GM19025 (cell line): ENCODE data around the gene PROK1.
"Not testable (repeated sequence)": the region's sequence is repeated elsewhere in the genome, so short reads cannot be mapped to it uniquely, and the experiment has no call there.

Source experiments
- ATAC-seq: cut with Tn5 transposase; IDR thresholded peaks from one replicate; pipeline ENCODE4 v1.9.1; 2021; ENCODE audit warnings: mild to moderate bottlenecking, low read depth, moderate library complexity; ENCODE audit not compliant: unreplicated experiment

The PROK1 gene, protein sequence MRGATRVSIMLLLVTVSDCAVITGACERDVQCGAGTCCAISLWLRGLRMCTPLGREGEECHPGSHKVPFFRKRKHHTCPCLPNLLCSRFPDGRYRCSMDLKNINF

DNA sequence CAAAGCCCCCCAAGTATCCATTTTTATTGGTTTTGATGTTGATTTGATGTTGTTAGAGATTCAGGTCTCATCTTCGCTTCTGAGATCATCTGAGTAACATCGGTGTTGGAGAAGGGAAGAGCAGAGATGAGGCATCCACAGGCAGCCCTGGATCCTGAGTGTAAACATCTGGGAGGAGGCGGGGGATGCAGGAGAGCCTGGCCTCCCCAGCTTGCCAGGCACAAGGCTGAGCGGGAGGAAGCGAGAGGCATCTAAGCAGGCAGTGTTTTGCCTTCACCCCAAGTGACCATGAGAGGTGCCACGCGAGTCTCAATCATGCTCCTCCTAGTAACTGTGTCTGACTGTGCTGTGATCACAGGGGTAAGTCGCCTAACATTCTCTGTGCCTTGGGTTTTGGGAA is at the start of gene PROK1:
Gene PROK1 (plus strand): TSS at position 221 of the 400 bp plus-strand sequence. CDS start 68 bp downstream, at position 289.
- no peak for ATAC-seq

DNA sequence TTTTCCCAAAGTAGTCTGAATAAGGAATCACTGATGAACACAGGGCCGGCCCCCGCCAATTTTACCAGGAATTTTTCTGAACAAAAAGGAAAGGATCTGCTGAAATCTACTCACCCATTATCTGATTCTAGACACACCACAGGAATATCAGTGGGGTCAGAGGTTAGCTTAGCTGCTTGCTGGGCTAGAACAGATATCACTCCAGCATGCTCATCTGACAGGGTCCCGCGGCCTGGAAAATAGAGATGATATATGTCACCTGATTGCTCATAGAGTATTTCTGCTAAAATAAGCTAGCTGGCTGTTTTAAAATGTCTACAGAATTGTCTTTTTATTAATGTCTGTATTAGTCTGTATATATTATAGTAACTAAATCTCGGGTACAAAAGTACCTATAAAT is 47.1 kb upstream of the PROK1 start:
- no peak for ATAC-seq

DNA sequence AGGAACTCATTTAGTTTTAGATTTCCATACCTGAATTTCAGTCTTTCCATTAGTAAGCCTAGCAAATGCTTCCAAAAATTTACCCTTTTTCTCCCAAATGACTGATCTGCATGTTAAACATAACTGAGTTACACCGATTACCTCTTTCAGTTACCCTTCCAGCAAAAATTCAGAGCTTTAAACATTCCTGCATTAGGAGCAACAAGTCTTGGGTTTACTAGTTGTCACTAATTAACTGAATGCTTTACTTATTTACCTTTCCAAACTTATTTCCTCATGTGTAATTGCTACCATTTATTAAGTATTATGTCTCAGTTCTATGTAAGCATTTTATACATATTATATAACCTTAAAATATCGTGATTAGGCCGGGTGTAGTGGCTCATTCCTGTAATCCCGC is 46.5 kb upstream of the PROK1 start:
- ATAC-seq, result no peak

DNA sequence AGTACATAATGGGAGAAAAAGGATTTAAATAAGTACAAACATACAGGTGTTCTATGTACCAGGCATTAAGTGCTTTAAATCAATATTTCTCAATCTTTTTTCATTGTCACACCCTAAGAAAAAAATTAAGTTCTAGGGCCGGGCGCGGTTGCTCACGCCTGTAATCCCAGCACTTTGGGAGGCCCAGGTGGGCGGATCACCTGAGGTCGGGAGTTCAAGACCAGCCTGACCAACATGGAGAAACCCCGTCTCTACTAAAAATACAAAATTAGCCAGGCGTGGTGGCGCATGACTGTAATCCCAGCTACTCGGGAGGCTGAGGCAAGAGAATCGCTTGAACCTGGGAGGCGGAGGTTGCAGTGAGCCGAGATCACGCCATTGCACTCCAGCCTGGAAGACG is 44.5 kb upstream of the PROK1 start:
- not testable (repeated sequence) for ATAC-seq

DNA sequence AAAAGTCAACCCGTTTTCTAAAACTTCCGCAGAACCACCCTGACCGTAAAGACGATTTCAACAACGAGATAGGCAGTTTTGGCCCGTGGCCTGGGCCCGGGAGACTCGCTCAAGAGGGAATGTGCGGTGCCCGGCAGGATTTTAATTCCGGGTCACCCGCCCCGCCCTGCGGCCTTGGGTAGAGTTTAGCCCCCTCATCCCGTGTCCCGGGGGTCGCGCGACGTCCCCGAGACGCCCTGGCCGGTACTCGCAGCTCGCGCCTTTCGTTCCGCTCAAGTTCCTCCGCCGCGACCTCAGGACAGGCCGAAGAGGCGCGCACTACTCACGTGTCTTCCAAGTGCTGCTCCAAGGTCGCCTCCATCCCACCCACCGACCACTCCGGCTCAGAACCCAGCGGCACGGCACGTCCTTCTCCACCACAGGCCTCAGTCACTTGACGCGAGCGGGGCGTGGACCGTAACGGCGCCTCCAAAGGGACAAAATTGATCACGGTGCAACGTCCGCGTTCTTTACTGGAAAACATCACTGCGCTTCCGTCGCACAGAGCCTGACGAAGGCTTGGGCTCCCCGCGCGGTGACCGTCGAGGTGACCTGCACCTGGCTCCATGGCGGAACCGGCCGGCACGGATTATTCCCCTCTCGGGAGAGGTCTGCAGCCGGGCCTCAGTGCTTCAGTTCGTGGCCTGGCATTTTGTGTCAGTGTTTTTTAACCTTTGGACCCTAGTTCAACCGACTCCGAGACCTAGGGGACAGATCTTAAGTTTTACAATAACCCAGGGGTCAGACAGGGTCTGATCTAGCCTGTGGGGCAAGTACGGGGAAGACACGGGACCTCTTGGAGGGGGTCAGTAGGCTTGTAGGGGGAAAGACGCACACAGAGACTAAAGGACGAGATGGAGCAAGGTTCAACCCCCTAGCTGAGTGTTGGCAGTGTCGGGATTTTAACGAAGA is 43.4 kb upstream of the PROK1 start, which contains the start of gene LAMTOR5:
Gene LAMTOR5 (minus strand): TSS at position 435 of the 951 bp plus-strand sequence. CDS start 74 bp downstream, at position 361.
- peak; percentile 84 for ATAC-seq

DNA sequence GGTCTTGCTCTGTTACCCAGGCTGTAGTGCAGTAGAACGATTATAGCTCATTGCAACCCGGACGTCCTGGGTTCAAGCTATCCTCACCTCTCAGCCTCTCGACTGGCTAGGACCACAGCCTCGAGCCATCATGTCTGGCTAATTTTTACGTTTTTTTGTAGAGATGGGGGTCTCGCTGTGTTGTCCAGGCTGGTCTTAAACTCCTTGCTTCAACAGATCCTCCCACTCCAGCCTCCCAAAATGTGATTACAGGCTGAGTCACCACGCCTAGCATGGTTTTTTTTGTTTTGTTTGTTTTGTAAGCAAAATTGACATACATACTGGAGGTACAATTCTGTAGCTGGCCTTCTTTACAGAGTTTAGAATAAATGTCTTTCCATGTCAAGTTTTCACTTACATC is 42.5 kb upstream of the PROK1 start:
- no peak for ATAC-seq

DNA sequence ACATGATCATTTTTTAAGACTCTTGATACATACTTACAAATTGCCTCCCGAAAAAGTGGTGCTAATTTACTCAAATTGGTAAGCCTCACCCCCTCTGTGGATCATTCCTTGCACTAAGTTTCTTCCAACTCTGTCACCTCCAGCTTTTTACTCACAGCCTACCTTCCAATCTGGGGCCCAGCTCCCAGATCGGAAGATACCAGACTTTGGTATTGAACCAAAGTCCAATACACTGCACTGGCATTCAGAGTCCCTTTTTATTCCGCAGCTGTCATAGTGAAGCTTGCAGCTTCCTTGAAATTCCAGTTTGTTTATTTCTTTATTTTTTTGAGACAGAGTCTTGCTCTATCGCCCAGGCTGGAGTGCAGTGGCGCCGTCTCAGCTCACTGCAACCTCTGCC is 41.6 kb upstream of the PROK1 start:
- no peak for ATAC-seq

DNA sequence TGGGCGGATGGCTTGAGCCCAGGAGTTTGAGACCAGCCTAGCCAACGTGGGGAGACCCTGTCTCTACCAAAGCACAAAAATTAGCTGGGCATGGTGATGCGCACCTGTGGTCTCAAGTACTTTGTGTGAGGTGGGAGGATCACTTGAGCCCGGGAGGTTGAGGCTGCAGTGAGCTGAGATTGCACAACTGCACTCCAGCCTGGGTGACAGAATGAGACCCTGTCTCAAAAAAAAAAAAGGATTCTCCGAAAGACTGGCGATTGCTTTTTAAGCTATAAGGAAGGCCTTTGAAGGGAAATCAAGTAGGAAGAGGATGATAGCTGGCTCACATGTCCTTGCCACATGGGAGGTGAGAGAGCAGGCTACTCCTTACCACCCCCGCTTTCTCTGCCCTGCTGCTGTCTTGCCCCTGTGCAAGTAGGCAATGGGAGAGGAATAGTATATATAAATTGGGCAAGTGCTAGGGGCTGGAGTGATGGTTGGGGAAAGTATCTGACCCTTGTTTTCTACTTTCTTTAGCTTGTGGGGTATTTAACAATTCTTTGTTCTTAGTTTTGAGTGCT is 39.7 kb upstream of the PROK1 start:
- no peak for ATAC-seq

DNA sequence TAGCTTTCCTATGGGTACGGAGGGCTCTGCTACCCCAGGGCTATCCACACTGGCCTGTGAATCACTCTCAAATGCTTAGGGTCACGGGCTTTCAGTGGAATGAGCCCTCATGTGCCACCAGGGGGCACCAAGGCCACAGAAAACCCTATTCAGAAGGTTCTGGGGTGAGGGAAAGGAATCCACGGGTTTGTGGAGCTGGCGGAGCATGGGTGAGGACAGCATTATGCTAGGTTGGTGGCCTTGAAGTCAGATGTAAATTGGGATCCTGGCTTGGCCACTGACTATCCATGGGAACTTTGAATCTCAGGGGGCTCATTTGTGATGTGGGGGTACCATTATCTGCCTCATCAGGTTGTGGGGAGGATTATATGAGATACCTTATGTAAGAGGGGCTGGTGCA is 38.4 kb upstream of the PROK1 start:
- no peak for ATAC-seq

DNA sequence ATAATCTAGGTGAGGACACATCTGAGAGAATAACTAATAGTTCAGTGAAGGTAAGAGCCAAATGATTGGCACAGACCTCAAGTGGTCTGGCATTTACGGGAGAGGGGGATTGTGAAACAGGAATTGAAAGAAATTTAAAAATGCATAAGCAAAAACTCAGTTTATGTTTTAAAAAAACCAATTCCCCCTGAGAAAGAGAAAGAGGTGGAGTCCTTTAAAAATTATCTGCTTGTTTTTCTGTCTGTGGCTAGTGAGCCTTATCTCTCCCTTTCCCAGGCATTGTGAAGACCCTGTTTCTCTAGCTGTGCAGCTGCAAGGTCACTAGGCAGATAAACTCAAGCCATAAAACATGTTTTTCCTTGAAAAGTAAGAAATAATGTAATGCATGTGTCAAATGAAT is 37.9 kb upstream of the PROK1 start:
- not testable (repeated sequence) for ATAC-seq

DNA sequence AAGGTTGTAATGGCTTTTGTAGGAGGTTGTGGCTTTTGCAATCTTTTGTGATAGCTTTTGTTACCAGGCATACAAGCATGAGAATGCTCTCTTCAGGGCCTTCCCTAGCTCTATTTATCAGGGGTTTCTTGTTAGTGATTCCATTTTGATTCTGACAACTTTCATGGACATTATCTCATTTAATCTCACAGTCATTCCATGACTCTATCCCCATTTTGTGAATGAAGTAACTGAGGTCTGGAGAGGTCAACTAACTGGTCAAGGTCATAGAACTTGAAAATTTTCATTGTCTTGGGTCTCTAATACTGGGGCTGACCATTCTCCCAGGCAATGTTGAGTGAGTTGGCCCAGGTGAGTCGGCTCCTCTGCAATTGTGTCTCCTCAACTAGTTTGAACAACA is 32.2 kb upstream of the PROK1 start:
- no peak for ATAC-seq

DNA sequence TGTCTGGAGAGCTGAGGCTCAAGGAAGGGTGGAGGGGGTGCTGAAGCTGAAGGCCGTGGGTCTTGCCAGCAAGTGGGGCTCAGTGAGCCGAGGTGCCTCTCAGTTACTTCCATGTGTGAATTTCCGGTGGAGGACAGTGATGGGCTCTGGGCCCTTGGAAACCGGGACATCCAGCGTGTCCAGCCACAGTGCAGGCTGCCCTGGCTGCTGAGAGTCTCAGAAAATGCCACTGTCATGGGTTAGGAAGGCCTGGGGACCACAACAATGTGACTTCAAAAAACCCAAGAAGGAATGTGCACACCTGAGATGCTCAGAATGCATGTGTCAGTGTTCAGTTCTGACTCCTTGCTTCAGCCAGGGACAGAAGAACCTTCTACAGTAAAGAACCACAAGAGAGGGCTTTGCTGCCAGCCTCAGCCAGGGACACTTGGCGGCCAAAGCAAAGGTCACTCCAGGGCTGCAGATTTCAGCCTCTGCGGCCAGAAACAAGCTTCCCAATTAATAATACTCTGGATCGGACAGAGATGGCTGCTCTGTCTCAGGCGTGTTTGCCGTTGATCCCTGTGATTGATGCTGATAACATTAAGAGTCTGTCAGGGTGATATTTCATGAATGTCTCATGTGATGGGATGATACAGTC is 30.8 kb upstream of the PROK1 start:
- no peak for ATAC-seq

DNA sequence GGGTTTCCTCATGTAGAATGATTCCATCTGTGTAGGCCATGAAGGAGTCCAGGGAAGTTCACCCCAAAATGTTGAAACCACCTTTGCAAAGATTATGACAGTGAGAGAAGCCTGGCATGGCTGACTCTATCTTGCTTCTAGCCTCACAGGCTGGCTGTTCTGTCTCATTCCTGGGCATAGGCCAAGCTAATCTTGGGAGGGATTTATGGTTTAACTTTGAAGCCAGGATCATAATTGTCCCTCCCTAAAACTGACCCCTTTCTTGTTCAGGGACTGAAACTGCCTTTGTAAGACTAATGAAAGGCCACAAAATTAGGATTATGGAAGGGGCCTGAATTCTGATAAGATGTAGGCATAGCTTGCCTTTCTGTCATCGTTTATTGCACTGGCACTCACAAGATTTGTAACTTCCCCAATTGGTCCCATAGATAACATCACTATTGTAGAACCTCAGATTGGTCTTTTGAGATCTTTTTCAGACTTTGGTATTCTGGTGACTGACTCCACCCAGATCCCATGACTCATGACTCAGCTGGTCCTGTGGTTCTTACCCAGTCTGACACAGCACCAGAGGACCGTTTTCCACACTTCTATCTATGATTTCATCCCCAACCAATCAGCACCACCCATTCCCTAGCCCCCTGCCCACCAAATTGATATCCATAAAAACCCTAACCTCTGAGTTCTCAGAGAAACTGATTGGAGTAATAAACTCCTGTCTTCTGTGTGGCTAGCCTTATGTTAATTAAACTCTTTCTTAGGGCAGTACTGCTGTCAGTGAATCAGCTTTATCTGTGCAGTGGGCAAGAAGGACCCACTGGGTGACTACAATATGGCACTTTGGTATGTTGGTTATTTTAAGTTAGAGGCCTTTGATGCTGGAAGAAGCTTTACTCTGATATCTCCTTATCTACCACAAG is 29.8 kb upstream of the PROK1 start:
- no peak for ATAC-seq

DNA sequence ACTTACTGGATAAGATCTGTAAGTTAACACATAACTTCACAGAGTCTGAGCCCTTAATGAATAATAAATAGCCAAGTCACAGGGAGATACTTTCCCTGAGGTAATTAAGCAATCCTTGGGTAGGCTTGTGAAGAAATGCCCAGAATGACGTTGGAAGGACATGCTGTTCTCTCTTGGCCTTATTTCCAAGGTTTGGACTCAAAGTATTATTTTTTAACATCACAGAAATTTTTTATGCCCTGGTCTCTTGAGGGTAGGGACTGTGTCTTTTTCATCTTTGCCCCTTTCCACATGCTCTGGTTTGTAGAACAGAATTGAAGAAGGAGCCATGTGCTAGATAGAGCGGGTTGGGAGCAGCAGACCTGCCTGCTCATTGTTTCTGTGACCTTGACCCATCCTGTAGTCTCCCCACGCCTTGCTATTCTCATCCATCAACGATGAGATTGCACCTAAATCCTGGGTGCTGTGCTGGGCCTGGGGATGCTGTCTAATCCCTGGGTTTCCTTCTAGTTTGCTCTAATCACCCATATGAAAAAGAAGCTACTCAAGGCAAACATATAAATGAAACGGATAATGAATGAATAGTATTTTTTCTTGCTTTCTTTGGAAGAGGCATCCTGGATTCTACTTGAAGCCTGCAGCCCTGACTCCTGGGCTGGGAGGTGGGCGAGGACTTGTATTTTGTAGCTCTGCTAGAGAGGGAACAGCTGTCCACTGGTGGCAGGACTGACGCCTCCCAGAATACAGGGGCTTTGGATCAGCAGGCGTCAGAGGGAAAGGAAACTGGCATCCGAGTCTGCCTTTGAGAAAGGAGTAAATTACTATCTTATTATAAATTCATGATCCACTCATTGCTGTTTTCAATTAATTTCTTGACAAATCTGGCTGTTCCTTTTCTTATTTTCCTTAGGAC is 26.0 kb upstream of the PROK1 start:
- ATAC-seq, result no peak

DNA sequence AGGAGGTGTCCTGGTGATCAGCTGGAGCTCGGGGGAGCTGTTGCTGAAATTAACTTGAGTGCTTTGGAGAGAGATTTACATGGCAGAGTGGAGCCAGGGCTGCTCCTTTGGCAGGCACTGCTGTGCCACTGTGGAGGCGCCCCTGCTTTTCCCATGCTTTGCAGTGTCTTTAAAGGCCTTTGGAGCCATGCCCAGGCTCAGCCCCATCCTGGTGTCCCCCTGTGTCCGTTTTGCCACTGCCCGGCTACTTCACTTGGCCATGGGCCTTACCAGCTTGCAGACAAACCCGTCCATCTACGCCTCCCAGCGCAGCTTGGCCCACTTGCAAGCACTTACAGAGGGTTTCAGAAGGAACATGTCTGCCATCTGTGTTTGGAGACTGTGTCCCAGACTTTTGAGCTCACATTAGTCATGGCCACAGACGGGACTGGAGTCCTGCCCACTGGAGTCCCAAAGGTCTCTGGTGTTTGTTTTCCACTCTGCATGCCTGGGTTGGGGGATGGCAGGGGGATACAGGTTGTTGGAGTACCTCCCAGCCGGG is 25.3 kb upstream of the PROK1 start:
- ATAC-seq, result no peak

DNA sequence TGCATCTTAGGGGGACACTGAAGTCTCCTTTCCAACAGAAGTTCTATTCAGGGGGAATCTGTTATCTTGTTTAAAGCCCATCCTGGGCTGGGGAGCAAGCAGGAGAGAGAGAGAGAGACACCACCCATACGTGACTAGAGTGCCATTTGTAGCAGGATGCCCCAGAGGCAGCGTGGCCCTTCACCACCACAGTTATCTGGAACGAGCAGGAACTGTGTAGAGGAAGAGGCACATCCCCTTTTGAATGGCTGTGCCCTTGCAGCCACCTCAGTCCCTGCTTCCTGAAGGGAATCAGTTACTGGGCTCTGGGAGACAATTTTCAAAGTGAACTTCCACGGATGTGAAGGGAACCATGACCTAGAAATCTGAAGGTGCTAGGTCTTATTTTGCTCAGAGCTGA is 24.1 kb upstream of the PROK1 start:
- no peak for ATAC-seq

DNA sequence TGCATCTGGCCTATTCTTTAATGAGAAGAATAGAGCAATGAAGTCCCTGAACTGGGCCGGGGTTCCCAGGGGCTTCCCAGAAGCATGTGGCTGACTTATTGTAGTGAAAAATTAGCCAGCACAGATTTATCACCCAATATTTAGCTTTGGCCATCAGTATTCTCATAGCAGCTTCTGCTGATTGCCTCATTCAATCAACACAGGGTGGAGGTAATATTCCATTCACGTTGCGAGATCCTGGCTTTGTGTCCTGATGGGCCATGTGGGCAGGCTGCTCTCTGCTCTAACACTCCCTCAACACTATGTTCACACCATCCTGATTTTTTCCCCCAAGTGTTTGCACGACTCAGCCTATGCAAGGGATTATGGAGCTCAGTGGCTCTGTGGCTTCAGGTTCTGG is 22.0 kb upstream of the PROK1 start:
- no peak for ATAC-seq

DNA sequence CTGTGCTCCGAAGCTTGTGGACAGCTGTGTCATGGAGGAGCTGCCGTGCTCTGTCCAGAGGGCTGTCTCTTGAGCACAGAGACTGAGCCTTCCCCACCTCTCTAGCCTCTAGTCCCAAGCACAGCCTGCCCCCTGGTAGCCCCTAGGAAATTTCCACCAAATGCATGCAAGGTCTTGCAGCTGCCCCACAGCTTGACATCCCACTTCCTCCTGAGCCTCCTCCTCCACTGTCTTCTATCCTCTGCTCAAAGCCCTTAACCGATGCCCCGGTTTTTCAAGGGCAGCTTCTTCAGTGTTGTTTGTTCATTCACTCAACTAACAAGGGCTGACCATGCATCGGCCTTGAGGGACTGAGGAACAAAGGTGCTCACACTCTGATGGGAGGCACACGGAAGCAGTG is 20.6 kb upstream of the PROK1 start:
- ATAC-seq, result no peak

DNA sequence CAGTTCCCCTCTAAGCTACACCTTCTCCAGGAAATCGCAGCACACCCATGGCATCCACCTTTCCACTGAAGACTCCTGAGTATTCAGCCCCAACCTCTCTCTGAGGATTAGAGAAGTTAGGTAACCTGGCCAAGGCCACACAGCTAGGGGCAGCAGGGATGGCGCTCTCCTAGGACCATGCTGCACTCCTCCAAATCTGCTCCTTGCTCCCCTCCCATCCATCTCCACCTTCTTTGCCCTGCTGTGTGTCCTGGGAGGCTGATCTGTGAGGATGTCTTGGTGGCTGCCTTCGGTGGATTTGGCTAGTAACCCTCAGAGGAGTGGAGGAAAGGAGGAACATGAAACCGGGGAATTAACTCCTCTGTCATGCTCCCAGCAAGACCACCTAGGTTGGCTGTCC is 20.0 kb upstream of the PROK1 start:
- no peak for ATAC-seq
